Retina (tissue), 1 donor: ENCODE data around the gene RHOU.

Experiments
- DNase-seq: peaks from one replicate; pipeline ENCODE4 v3.0.0-alpha.2; 2016

Gene RHOU

DNA sequence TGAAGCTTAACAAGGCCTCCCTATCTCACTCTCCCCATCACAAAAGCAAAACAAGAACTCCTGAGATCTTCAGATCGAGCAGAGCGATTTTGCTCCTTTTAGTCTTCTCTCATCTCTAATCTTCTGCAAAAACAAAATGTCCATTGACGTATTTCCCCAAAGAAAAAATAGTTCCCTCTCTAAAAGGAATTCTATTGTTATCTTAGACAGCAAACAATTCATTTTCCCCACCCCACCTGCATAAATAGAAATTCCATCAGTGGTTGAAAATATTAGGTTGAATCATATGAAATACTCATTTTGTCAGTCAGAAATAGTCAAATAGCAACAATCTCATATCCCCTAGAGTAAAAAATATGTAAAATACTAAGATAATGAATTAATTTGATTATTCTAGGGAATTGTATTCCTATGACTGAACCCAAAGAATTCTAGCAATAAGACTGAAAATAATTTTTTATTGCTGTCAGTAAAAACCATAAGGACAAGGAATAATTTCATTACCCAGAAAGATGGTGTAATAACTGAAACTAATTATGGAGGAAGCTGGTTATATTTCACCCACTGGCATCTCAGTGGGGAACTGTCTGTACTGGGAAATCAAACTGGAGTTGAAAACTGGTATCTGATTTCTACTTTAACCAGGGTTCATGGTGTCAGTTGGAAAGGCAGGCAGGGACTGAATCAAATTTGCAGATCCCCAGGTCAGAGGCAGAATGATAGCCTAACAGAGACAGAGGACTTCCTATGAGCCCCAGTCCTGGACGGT, 51.3 kb downstream of the RHOU start:
- no peak for DNase-seq

DNA sequence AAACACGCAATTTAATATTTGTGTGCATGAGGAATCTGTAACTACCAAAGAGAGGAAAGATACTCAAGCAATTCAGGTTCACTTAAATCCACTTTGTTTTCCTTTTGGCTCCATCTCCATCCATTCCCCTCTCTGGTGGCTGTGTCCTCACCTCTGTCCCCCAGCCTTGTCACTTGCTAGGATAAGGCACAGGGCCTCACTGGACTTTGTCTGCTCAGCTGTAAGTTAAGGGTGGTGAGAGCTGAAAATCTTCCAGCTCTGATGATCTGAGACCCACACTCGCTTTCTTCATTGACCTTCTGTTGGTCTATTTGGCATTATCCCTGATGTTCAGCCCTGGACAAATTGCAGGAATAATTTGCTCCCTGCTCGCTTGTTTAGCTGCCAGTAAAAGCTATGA, 56.5 kb downstream of the RHOU start:
- DNase-seq: no peak

DNA sequence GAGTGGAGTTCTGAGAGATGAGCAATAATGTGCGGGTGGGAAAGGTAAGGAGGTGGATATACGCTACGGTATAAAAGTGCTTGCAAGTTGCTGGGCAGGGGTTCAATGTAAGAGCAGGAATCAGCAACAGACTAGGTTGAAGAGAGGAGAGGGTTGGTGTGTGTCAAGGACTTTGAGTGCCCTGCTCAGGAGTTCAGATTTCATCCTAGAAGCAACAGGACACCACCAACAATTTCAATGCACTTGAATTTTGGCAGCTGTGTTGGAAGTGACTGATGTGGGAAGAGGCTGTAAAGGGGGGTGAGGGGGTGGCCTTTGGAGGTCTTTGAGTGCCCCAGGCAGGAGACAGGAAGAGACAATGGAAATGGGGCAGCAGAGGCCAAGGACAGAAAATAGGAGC, 57.3 kb downstream of the RHOU start:
- DNase-seq: no peak

DNA sequence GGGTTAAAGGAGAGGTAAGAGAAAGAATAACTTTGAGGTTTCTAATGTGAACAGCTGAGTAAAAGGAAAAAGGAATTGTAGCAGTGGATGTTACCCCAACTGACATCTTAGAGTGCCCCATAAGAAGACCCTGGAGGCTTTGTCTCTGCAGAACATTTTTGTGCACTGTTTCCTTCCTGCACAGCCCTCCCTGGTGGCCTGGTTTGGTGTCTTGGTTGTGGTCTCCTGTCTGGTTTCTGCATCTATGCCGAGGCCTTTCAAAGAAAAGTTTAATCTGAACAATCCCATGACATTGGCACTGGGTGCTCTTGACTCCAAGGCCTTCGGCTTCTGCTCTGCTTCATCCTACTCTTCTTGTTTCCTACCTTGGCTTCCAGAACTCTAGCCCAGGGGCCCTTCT, 57.8 kb downstream of the RHOU start:
- no peak for DNase-seq

DNA sequence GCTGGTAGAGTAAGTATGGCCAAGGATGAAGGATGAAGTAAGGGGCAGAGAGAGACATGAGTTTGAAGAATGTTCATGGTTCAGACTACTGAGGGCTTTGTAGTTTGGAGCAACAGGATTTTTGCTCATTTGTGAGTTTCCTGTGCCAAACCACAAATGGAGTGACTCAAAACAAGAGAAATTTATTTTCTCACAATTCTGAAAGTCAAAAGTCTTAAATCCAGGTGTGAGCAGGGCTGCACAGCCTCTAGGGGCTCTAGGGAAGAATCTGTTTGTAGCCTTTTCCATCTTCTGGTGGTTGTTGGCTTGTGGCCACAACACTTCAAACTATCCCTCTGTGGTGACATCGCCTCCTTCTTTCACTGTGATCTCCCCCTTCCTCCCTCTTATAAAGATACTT, 58.9 kb downstream of the RHOU start:
- no peak for DNase-seq

DNA sequence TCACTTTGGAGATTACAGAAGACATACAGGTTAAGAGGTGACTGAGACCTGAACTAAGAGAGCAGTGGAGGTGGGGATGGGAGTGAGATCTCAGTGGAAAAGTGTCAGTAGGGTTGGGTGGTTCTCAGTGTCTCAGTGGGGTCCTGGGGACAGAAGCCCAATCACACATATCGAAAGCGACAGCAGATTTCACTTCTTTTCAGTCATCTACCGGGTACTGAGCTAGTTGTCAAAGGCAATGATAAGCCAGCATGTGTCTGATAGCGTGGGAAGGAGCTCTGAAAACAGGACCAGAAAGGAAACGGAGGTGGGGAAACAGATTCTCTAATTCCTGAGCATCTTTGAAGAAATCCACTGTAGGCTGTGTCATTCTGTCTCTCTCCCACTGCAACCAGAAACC, 59.5 kb downstream of the RHOU start:
- DNase-seq: no peak

DNA sequence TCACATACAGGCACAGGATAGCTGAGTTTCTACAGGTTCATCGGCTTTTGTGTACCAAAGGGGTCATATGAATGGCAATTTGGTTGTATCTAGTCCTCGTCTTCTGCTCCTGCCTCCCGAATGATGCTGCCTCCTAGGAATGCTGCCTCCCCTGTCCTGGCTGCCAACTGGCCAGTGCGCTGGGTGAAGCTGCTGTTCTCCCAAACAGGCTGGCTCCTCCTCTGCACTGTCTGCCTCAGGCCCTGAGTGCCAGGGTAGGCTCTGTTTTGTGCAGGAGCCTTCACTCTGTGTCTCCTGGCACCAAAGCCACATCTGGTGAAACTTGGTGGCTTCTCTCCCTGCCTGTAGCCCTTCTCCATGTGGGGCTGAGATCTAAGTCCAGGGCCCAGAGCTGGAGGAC, 60.3 kb downstream of the RHOU start:
- no peak for DNase-seq
